BJ (cell line): ENCODE results near the gene CACNA2D3. TPM values are rescaled to one million over a fixed set of nuclear protein-coding genes. Genes with fewer than 3 reads are reported as not detected.
A peak's percentile ranks its signal among the peaks of the same experiment; 100 is the strongest.

Experiments used
- CTCF ChIA-PET: fragments of 350-600 bp; formaldehyde crosslinking; extraction: SDS; loops from one replicate; lab custom pipeline; 2021; ENCODE audit warnings: antibody characterized with exemption, inconsistent platforms; lab: Yijun Ruan, JAX
- POLR2A ChIA-PET: fragments of 300-600 bp; sonication (Branson Sonifier 250); formaldehyde crosslinking; extraction: SDS; loops from one replicate; lab custom pipeline; 2021; ENCODE audit warnings: antibody characterized with exemption; lab: Charles Lee
- DNase-seq: peaks from one replicate; pipeline ENCODE4 v3.0.0-alpha.2; 2011; ENCODE audit warnings: low read depth
- H3K27me3 ChIP-seq: 2 replicates; pipeline ENCODE4 v1.6.0; 2011; ENCODE audit warnings: low read length; ENCODE audit not compliant: control insufficient read depth, insufficient read depth
- H3K36me3 ChIP-seq: 2 replicates; pipeline ENCODE4 v1.5.1; 2011; ENCODE audit warnings: low read length; ENCODE audit not compliant: control insufficient read depth, insufficient read depth
- H3K4me3 ChIP-seq: 2 replicates; pipeline ENCODE4 v1.5.1; 2011; ENCODE audit warnings: low read depth, mild to moderate bottlenecking, control low read depth, low read length
- polyA plus RNA-seq: library from polyadenylated mRNA; depleted of rRNA; stranded (reverse); fragments of >200 nt; gene quantifications from 2 replicates; pipeline ENCODE4 v1.2.3, GENCODE V29; 2011
- TF ChIP-seq, protein P1 (sequence below): IDR thresholded peaks from 2 replicates; pipeline ENCODE4 v1.5.1; 2011; ENCODE audit warnings: low read depth, mild to moderate bottlenecking, control low read depth, inconsistent platforms, low read length, moderate library complexity; ENCODE audit not compliant: insufficient read depth

CACNA2D3 gene
- polyA plus RNA-seq, 1 experiment: 0.56 TPM

DNA sequence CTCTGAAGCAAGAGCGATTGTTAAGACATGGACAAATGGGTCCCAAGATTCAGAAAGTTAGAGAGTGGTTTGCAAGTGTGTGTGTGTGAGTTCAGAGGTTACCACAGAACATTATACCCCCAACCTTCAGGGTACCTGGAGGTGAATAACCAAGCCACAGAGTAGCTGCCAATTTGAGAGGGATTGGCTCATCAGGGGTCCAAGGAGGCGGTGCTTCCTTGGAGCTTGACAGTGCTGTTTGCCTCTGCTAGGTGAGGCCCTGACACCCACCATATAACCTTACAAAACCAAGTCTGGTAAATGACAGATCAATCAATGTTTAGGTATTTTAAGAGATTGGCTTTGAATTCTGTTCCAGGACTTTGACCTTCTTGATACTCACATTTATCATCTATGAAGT is 769.8 kb downstream of the CACNA2D3 start:
- Histone ChIP-seq H3K4me3 (no peak overlapping the region), H3K27me3 (no peaks in the 10 kb centered on the region), H3K36me3 (no peaks in the 10 kb centered on the region)
- TF ChIP-seq, protein P1, sequence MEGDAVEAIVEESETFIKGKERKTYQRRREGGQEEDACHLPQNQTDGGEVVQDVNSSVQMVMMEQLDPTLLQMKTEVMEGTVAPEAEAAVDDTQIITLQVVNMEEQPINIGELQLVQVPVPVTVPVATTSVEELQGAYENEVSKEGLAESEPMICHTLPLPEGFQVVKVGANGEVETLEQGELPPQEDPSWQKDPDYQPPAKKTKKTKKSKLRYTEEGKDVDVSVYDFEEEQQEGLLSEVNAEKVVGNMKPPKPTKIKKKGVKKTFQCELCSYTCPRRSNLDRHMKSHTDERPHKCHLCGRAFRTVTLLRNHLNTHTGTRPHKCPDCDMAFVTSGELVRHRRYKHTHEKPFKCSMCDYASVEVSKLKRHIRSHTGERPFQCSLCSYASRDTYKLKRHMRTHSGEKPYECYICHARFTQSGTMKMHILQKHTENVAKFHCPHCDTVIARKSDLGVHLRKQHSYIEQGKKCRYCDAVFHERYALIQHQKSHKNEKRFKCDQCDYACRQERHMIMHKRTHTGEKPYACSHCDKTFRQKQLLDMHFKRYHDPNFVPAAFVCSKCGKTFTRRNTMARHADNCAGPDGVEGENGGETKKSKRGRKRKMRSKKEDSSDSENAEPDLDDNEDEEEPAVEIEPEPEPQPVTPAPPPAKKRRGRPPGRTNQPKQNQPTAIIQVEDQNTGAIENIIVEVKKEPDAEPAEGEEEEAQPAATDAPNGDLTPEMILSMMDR: no peak
- ChIA-PET CTCF (interaction anchor here (0.6 to 1.8 kb wide), 8 partner anchors 10 to 274 kb away, joined by 3 to 8 read pairs (median 4); no protein-coding TSS in a partner anchor), POLR2A (interaction anchor here (0.6 to 1.3 kb wide), 3 partner anchors 275 to 572 kb away, joined by 3 read pairs; no protein-coding TSS in a partner anchor)
- DNase-seq: no peak

DNA sequence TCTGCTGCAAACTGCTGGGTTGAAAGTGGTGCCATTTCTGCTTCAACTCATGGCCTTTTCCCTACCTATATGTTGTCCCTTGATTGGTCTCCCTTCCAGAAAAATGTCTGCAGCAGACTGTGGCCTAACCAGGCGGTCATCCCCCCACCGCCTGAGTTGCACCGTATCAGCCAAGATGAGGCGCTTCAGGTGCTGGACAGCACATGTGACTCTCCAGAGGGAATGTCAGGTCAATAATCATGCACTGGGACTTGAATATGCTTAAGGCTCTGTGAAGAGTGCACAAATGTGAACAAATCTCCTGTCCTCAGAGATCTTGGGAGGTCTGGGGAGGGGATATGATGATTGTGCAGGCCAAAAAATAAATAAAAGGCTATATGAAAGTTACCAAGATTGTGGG is 773.3 kb downstream of the CACNA2D3 start:
- Histone ChIP-seq H3K36me3 (no peaks in the 10 kb centered on the region), H3K27me3 (no peaks in the 10 kb centered on the region), H3K4me3 (no peak overlapping the region)
- no peak for DNase-seq
- TF ChIP-seq, protein P1: no peak
- ChIA-PET CTCF (interaction anchor here (1.1 kb wide), 1 partner anchor 27 kb away, joined by 4 read pairs; no protein-coding TSS in a partner anchor), POLR2A (no interaction called here)

DNA sequence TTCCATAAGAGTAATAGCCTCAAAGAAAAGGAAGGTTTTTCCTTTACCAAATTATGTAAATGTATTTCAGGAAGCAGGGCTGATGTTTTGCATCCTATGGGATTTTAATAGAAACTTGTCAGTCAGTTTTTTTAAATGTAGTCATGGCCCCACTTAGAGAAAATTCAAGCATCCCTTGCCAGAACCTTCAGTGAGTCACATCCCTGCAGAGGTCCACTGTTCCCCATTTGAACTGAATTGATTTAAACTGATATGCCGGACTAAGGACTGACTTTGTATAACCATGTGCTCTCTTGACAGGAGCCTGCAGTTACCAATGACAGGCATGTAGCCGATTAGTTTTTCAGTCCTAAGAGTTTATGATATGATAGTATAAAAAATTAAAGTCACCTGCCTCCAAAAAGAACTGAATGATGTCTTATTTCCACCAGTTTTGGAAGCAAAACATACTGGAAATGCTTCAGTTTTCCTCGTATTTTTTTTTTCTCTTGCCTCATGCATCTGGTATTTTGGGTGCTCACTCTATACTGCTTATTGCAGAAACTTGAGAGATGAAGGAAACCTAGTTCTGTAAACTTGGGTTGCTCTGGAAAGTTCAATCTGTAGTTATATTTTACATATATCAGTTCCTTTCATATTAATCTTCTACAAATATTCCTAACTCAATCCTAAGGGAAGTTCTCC is 774.8 kb downstream of the CACNA2D3 start:
- CTCF ChIA-PET: interaction anchor here (0.6 to 1.1 kb wide), 2 partner anchors 28 to 29 kb away, joined by 3 to 4 read pairs; no protein-coding TSS in a partner anchor
- no peak for DNase-seq

DNA sequence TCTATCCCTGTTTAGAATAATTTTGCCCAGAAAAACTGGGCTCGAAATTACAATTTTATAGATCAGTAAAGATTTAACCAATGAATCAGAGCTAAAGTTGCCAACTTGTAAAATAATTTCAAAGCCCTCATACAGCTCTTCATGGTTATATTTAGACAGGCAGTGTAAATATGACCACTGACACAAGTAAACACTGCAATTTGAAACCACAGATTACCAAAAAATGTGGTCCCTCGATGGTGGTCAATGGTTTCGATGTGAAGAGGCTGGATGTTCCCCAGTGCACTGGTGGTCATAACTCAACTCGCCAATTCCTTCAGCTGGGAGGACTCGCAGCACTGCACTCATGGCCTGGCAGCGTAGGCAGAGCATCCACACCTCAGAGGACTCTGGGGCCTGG is 776.9 kb downstream of the CACNA2D3 start:
- no peaks in the 10 kb centered on the region for H3K27me3 ChIP-seq
- TF ChIP-seq, protein P1: no peak
- H3K36me3 ChIP-seq: no peaks in the 10 kb centered on the region
- CTCF ChIA-PET: interaction anchor here (0.7 to 1.7 kb wide), 3 partner anchors 18 to 53 kb away, joined by 3 to 4 read pairs (median 3); no protein-coding TSS in a partner anchor
- POLR2A ChIA-PET: interaction anchor here (0.6 kb wide), 1 partner anchor 709 kb away, joined by 3 read pairs; no protein-coding TSS in a partner anchor
- no peak overlapping the region for H3K4me3 ChIP-seq
- DNase-seq: no peak

More for the DNA sequence above, 774.8 kb downstream of the CACNA2D3 start:
- Histone ChIP-seq H3K4me3 (no peak overlapping the region), H3K27me3 (no peaks in the 10 kb centered on the region), H3K36me3 (no peaks in the 10 kb centered on the region)
- TF ChIP-seq, protein P1: no peak
- POLR2A ChIA-PET: no interaction called here

DNA sequence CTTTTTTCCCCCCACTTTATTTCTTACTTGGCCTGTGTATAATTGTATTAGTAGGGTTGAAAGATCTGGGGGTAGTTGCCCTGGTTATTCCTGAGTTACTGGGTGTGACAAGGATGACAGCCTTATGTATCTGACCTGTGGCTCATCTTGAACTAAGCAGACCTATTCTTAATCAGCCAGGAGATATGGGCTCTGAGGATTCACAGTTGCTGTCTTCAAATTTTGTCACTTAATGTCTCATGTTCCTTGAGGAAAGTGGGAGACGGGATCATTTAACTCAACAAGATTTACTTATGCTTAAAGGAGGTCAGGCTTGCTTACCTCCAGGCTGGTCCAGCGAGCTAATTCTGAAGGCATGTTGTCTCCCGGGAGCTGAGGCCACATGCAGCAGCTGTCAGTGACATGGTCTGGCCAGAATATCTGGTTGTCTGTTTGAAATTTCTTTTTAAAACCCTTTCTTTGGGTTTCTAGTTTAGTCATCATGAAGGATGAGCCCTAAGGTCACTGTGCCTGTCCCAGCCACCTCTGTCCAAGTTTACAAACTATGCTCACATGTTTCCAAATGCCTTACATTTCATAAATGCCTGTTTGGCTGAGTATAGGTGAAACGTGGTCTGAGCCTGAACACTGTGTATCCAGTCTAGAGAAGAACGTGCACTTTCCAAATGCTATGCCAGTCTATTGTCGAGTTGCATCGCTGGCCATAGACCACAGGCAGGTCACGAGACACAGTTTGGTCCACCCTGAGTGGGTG is 778.7 kb downstream of the CACNA2D3 start:
- POLR2A ChIA-PET: interaction anchor here (0.7 kb wide), 1 partner anchor 36 kb away, joined by 3 read pairs; no protein-coding TSS in a partner anchor

More for the DNA sequence above, 778.7 kb downstream of the CACNA2D3 start:
- TF ChIP-seq, protein P1: no peak
- Histone ChIP-seq H3K27me3 (no peaks in the 10 kb centered on the region), H3K4me3 (no peak overlapping the region), H3K36me3 (no peaks in the 10 kb centered on the region)
- DNase-seq: peak; percentile 61
- CTCF ChIA-PET: no interaction called here
